Measurements from ENCODE around the gene DNAH14. TPM values are rescaled to one million over a fixed set of nuclear protein-coding genes. Genes with fewer than 3 reads are reported as not detected.
"Not testable (repeated sequence)": the region's sequence is repeated elsewhere in the genome, so short reads cannot be mapped to it uniquely, and the experiment has no call there.

Gene DNAH14
- total RNA-seq, 3 donors from 2014 or later = 9.2 to 12.7 (median 10.0) TPM

- intact Hi-C loops (cut with DNase I, micrococcal nuclease) = no loop called here
- ATAC-seq (no peak), DNase-seq (no peak)
- Histone ChIP-seq H3K4me3 (no peak overlapping the region), H3K36me3 (ENCODE audit: low read depth) (no peaks in the 10 kb centered on the region), H3K4me1 (ENCODE audit: low read depth) (no peaks in the 10 kb centered on the region), H3K9me3 (no peaks in the 10 kb centered on the region)
- no peak for TF ChIP-seq CTCF (IDR thresholded peaks at IDR 0.05)
Observed at GRCh38 chr1:224957696-224958095, 28.2 kb downstream of the DNAH14 start.

- Histone ChIP-seq H3K36me3 (ENCODE audit: low read depth) (no peaks in the 10 kb centered on the region), H3K4me1 (ENCODE audit: low read depth) (no peaks in the 10 kb centered on the region), H3K4me3 (no peak overlapping the region), H3K9me3 (no peaks in the 10 kb centered on the region)
- intact Hi-C loops (cut with DNase I, micrococcal nuclease) = no loop called here
- DNase-seq (no peak), ATAC-seq (no peak)
- no peak for TF ChIP-seq CTCF (IDR thresholded peaks at IDR 0.05)
Observed at GRCh38 chr1:224958490-224958889, 29.0 kb downstream of the DNAH14 start.

GRCh38 chr1:224959115-224959514 is 29.6 kb downstream of the DNAH14 start:
- ATAC-seq = no peak
- TF ChIP-seq CTCF (IDR thresholded peaks at IDR 0.05) = no peak
- Histone ChIP-seq H3K9me3 (no peaks in the 10 kb centered on the region), H3K4me3 (no peak overlapping the region), H3K4me1 (ENCODE audit: low read depth) (no peaks in the 10 kb centered on the region), H3K36me3 (ENCODE audit: low read depth) (no peaks in the 10 kb centered on the region)
- intact Hi-C loops (cut with DNase I, micrococcal nuclease) = no loop called here
- no peak for DNase-seq

- no peak for DNase-seq
- Histone ChIP-seq H3K9me3 (no peaks in the 10 kb centered on the region), H3K4me1 (ENCODE audit: low read depth) (no peaks in the 10 kb centered on the region), H3K36me3 (ENCODE audit: low read depth) (no peaks in the 10 kb centered on the region), H3K4me3 (no peak overlapping the region)
- no peak for TF ChIP-seq CTCF (IDR thresholded peaks at IDR 0.05)
- intact Hi-C loops (cut with DNase I, micrococcal nuclease) = no loop called here
- ATAC-seq = no peak
Observed at GRCh38 chr1:224959656-224960055, 30.2 kb downstream of the DNAH14 start.

GRCh38 chr1:224980181-224980580 is 50.7 kb downstream of the DNAH14 start:
- no peak for ATAC-seq
- Histone ChIP-seq H3K9me3 (peaks cover 3% of the 10 kb centered on the region), H3K36me3 (ENCODE audit: low read depth) (no peaks in the 10 kb centered on the region), H3K4me1 (ENCODE audit: low read depth) (no peaks in the 10 kb centered on the region), H3K4me3 (no peak overlapping the region)
- no peak for DNase-seq
- intact Hi-C loops (cut with DNase I, micrococcal nuclease) = no loop called here
- no peak for TF ChIP-seq CTCF (IDR thresholded peaks at IDR 0.05)

GRCh38 chr1:224981922-224982354 is 52.5 kb downstream of the DNAH14 start:
- H3K36me3 ChIP-seq (ENCODE audit: low read depth); intact Hi-C loops (cut with DNase I, micrococcal nuclease); ATAC-seq; H3K4me1 ChIP-seq (ENCODE audit: low read depth); DNase-seq; H3K4me3 ChIP-seq; H3K9me3 ChIP-seq: not testable (repeated sequence)
